Measurements from ENCODE around the gene MED17.

The MED17 gene

GRCh38 chr11:93820847-93821246, 36.8 kb downstream of the MED17 start:
- no peak for DNase-seq

DNA sequence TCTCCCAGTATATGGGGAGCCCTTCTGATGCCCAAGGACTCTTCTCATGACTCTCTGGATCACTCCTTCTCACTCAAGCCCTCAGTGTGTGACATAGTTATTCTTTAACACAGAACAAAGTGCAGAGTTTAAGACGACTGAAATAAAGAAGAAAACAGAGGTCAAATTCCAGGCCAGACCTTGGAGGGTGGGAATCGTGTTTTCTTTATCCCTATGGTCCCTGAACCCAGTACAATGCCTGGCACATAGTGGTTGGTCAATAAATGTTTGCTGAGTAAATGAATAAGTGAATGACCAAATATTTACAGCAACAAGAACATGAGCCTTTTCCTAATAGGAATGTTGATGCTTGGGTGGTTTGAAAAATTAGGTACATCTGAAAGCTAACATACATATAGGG, 37.5 kb downstream of the MED17 start:
- DNase-seq = no peak

DNA sequence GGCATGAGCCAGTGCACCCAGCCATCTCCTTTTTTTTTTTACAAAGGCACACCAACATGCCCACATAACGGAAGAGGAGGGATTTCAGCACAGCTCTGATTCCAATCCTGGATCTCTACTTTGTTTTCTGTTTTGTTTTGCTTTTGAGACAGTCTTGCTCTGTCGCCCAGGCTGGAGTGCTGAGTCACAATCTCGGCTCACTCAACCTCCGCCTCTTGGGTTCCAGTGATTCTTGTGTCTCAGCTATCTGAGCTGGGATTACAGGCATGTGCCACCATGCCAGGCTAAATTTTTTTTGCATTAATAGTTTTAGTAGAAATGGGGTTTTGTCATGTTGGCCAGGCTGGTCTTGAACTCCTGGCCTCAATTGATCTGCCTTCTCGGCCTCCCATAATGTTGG, 38.3 kb downstream of the MED17 start:
- no peak for DNase-seq

- DNase-seq = no peak
Measured at GRCh38 chr11:93823210-93823609, 39.1 kb downstream of the MED17 start.

- no peak for DNase-seq
Measured at GRCh38 chr11:93827363-93827762, 43.3 kb downstream of the MED17 start.

GRCh38 chr11:93829598-93829997, 45.5 kb downstream of the MED17 start:
- DNase-seq = no peak

DNA sequence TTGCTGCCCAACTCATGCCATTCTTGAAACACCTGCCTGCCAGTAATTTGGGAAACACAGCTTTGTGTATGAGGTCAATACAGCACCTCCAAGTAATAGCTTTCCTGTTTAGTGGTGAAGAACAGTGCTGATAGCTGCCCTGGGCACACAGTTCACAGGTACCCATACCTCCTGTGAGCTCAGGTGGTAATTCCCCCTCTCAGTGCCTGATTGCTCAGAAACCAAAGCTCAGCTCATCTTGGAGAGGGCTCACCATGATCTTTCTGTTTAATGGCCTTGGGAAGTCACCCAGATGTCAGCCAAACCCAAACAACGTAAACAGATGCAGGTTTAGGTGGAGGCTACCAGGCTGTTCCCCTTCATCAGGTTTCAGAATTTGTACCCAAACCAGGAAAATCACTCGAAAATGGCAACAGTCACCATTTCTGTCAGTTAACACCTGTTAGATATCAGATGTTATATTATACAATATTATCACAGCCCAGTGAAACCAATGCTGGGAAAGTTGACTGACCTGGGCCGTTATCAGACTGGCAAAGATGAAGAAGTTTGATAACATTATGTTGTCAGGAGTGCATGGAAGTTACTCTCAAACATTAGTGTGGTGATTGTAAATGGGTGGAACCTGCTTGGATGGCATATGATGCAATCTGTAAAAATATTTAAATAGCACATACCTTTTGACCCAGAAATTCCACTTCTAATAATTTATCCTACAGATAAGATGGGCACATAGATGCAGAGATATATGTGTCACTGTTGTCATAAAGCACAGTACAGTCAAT, 47.5 kb downstream of the MED17 start:
- DNase-seq = no peak

DNA sequence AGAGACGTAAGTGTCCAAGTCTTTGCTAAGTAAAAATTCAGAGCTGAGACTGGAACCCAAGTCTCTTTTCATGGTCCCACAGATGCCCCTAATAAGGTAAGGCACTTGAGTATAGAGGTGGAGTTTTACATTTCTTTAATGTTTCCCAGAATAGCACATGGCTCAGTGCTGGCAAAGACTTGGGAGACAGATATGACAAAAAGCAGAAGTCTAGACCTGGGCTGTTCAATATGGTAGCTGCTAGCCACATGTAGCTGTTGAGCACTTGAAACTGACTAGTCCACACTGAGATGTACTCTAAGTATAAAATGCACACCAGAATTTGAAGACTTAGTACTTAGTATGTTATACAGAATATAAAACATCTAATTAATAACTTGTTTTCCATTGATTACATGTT, 48.7 kb downstream of the MED17 start:
- DNase-seq = no peak

DNA sequence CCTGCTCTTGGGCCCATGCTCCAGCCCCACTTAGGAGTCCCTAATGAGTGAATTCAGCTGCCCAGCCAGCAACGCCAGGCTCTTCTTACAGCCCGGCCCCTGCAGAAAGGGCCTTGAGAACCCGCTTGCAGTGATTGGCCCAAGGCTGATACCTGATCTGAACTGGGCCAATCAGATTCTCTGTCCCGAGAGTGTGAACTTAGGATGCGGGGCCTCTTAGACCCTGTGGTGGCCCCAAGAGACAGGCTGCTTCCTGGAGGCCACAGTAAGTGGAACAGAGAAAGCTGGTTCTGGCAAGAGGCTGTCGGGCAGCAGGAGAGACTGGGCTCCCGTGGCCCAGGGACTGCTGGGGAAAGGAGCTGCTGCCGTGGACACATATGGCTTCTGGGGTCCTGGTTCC, 54.9 kb downstream of the MED17 start:
- DNase-seq = no peak

DNA sequence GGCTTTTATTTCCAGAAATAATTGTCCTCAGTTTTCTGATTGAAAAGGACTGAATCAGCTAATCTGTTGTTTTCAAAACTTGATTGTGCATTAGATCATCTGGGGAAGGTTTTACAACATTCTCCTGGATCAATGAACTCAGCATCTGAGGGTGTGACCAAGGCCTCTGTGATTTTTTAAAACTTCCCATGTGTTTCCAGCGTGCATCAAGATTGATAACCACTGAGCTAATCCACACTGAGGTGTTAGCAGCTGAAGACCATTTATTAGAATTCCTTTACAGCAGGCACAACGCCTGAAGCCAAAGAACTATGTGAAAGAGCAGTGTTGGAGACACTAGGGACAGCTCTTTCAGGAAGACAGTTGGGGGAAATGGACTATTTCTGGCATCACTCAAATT, 56.1 kb downstream of the MED17 start:
- no peak for DNase-seq

DNA sequence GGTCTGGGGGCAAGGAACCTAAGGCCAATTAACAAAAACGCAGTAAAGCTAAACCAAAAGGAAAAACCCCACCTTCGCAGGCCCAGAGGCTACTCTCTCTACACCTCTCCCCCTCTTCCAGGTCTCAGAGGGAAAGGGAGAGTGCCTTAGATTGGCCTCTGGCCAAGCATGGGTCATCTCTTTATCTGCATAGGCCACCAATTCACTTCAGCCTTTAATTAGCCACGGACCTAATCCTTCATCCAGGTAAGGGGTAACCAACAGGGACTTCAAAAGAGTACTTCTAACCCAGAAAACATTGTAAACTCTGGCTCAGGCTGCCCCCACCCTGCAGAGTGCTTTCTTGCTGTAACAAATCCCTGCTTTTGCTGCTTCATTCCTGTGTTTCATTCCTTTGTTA, 56.9 kb downstream of the MED17 start:
- DNase-seq = no peak

GRCh38 chr11:93841446-93841845, 57.4 kb downstream of the MED17 start:
- DNase-seq = no peak

- DNase-seq = no peak
Measured at GRCh38 chr11:93842034-93842433, 58.0 kb downstream of the MED17 start.

- no peak for DNase-seq
Measured at GRCh38 chr11:93842461-93842860, 58.4 kb downstream of the MED17 start.

- no peak for DNase-seq
Measured at GRCh38 chr11:93843906-93844305, 59.8 kb downstream of the MED17 start.

DNA sequence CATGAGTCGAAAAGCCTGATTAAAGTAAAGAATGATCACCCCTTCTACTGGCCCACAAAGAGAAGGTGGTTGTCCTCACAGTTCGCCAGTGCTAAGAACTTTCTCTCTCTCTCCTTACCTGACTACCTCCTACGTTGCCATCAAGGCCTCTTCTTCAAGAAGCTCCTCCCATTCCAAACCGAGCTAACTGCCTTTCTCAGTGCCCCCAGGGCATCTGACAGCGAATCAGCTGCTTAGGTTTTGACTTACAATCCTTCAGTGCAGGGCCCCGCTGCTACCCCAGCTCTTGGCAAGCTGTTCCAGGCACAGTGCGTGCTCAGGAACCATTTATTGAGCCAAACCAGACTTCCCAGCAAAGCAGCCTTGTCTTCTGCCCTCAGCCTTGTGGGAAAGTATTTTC, 60.5 kb downstream of the MED17 start:
- no peak for DNase-seq

DNA sequence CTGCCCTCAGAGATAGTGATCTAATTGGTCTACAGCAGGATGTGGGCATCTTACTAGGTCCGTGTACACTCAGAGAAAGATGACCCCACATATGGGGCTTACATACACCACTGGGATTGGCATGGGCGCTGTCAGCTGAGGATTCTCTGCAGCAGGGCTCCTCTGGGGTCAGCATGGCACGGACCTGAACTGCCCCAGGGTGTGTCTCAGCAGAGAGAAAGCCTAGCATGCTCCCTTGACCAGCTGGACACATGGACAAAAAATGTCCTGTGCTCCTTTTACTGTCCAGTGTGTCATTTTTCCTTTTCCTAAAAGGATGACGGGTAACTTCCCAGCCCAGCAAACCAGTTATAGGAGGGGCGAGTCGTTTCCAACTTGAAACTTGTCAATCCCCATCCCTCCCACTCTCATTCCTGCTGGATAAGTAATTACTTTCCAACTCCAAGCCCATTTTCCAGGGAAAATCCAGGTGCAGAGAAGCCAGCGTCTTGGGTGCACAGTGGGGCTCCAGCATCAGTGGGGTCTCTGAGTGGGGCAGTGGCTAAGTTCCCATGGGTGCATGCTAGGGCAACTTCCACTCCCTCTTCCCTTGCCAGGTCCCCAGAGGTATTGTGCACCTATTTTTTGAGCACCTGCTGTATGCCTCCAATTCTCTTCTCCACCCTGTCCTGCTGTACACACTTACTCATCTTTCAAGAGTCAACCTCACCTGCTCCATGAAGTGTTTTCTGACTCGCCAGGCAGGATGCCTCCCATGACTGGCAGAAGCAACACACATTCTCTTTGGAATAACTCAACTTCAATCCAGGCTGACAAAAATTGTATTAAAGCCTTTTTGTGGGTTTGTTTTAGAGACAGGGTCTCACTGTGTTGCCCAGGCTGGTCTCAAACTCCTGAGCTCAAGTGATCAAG, 61.4 kb downstream of the MED17 start:
- no peak for DNase-seq

DNA sequence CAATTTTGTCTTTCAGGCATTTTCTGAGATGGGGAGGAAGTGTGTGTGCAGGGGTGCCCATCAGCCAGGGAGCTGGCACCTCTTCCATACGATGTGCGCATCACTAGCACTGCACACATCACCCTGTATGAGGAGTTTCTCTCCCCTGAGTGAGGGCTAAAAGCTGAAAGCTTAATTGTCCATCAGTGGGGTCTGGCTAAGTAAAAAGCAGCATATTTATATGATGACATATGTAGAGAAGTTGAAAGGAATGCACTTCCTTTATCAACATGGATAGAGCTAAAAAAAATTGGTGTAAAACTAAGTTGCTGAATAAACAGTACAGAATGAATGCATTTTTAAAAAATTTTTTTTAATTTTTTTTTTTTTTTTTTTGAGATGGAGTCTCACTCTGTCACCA, 62.3 kb downstream of the MED17 start:
- no peak for DNase-seq

DNA sequence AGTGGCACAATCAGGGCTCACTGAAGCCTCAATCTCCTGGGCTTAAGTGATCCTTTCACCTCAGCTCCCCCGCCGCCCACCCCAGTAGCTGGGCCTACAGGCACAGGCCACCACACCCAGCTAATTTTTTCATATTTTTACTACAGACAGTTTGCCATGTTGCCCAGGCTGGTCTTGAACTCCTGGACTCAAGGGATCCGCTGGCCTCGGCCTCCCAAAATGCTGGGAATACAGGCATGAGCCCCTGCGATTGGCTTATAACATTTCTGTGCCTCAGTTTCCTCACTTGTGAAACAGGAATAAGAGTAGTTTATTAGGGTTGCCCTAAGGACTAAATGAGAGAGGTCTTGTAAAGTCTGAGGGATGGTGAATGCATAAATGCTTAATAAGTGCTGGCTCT, 65.1 kb downstream of the MED17 start:
- DNase-seq = no peak

DNA sequence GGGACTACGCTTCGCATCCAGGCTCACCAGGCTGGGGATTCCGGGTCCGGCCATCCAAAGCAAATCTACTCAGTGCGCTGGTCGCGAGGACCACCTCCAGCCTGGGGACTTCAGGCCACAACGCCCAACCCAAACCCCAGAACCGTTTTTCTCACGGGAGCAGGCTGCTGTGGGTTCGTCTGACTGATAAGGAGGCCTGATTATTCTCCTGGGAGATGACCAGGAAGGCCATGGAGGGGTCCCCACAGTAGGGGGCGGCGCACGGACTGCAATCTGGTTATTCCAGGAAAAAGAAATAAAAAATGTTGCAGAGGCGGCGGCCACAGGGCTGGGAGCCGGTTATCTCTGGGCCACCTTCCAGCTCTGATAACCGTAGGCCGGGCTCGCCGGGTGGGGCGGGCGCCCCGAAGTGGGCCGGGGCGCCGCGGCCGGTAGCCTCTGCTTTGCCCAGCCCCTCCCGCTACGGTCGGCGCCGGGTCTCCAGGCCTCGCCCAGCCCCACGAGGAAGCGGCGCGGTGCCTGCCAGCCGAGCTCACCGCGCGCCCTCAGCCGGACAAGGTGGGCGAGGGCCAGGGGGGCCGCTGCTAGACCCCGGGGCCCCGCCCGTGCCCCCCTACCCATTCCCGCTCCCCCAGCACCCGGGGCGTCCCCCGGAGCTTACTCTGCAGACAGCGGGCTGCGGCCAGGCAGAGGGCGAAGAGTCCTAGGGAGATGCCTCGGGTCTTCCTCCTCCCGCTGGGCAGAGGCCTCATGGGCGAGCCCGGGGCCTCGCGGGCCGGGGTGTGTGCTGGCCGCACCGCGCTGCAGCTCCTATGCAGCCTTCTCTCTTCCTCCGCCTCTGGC, 65.9 kb downstream of the MED17 start:
- DNase-seq = no peak

GRCh38 chr11:93850594-93851018, 66.5 kb downstream of the MED17 start, which contains the start of gene VSTM5:
VSTM5 (minus strand) TSS chr11:93850618; CDS start chr11:93850502, 116 bp downstream.
- DNase-seq = no peak

DNA sequence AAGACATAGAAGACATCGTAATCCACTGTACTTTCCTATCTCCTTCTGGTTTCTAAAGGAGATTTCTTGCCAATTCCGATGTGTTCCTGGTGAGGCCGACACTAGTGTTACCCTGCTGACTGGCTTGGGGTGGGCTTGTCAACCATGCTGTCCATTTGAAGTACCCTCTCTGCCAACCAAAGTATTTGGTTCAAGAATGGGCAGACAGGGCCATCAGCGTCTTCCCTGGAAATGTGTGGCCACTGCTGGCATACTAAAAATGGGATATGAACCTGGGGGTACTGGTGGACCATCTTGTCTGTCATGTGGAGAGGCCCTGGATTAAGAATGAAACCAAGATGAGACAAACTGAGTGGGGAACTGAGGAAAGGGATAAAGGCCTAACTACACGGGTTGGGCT, 68.2 kb downstream of the MED17 start:
- no peak for DNase-seq
